Stimulated activated CD4-positive, alpha-beta T cell treated with anti-CD3 and anti-CD28 coated beads, Interleukin-4, amount 100 ng/mL, for 1 hour (primary cell): ENCODE measurements around the gene ANGPTL5.
"Not testable (repeated sequence)": the region's sequence is repeated elsewhere in the genome, so short reads cannot be mapped to it uniquely, and the experiment has no call there.

Experiments
- DNase-seq: peaks from one replicate; pipeline ENCODE4 v3.0.0-alpha.2; 2020

The ANGPTL5 gene

GRCh38 chr11:101916422-101916821, at the start of gene ANGPTL5:
TSS of gene ANGPTL5 (minus strand) at chr11:101916522. CDS start at chr11:101907909, 8,613 bp downstream.
- DNase-seq, result no peak

- not testable (repeated sequence) for DNase-seq
Observed at GRCh38 chr11:101964200-101964599, 47.9 kb upstream of the ANGPTL5 start.

- DNase-seq, result no peak
Observed at GRCh38 chr11:101960231-101960630, 43.9 kb upstream of the ANGPTL5 start.

- no peak for DNase-seq
Observed at GRCh38 chr11:101955701-101956100, 39.4 kb upstream of the ANGPTL5 start.

GRCh38 chr11:101955278-101955677, 39.0 kb upstream of the ANGPTL5 start:
- DNase-seq, result no peak

GRCh38 chr11:101949680-101950220, 33.4 kb upstream of the ANGPTL5 start:
- no peak for DNase-seq

GRCh38 chr11:101945448-101945847, 29.1 kb upstream of the ANGPTL5 start:
- no peak for DNase-seq

- DNase-seq, result no peak
Observed at GRCh38 chr11:101944923-101945322, 28.6 kb upstream of the ANGPTL5 start.

- DNase-seq, result no peak
Observed at GRCh38 chr11:101940901-101941520, 24.7 kb upstream of the ANGPTL5 start.

- DNase-seq, result no peak
Observed at GRCh38 chr11:101931692-101932091, 15.4 kb upstream of the ANGPTL5 start.

- DNase-seq, result no peak
Observed at GRCh38 chr11:101929294-101929915, 13.1 kb upstream of the ANGPTL5 start.

- DNase-seq, result no peak
Observed at GRCh38 chr11:101923554-101923953, 7.2 kb upstream of the ANGPTL5 start.

- no peak for DNase-seq
Observed at GRCh38 chr11:101920992-101921391, 4.7 kb upstream of the ANGPTL5 start.

- no peak for DNase-seq
Observed at GRCh38 chr11:101917226-101917625, 904 bp upstream of the ANGPTL5 start.

GRCh38 chr11:101915791-101916291, 481 bp downstream of the ANGPTL5 start:
- DNase-seq, result no peak

GRCh38 chr11:101914738-101915426, 1.4 kb downstream of the ANGPTL5 start, which contains the start of gene CEP126:
TSS of gene CEP126 (plus strand) at chr11:101915010. CDS start at chr11:101915285, 275 bp downstream.
- DNase-seq, result peak; percentile 93

GRCh38 chr11:101914341-101914737, 2.0 kb downstream of the ANGPTL5 start:
- no peak for DNase-seq

- DNase-seq, result no peak
Observed at GRCh38 chr11:101913656-101914055, 2.7 kb downstream of the ANGPTL5 start.

GRCh38 chr11:101912823-101913284, 3.5 kb downstream of the ANGPTL5 start:
- DNase-seq, result no peak

- DNase-seq, result no peak
Observed at GRCh38 chr11:101909087-101909486, 7.2 kb downstream of the ANGPTL5 start.

- no peak for DNase-seq
Observed at GRCh38 chr11:101907815-101908214, 8.5 kb downstream of the ANGPTL5 start.

GRCh38 chr11:101894505-101894904, 21.8 kb downstream of the ANGPTL5 start:
- no peak for DNase-seq

- DNase-seq, result no peak
Observed at GRCh38 chr11:101889767-101890166, 26.6 kb downstream of the ANGPTL5 start.
